Duodenal mucosa (tissue), 2 donors: ENCODE data around the gene GCFC2.

Source experiments
- H3K27ac ChIP-seq: one replicate; pipeline ENCODE4 v1.7.0; 2013; ENCODE audit warnings: low read depth, low read length
- H3K27me3 ChIP-seq, 2 donors: one replicate each; pipeline ENCODE4 v1.7.0; 2013; ENCODE audit warnings: low read length in 2 of 2, control low read depth in 1 of 2; ENCODE audit not compliant: insufficient read depth in 2 of 2, control insufficient read depth in 1 of 2
- H3K36me3 ChIP-seq, 2 donors: one replicate each; pipeline ENCODE4 v1.7.0; 2013; ENCODE audit warnings: low read length in 2 of 2, control low read depth in 1 of 2; ENCODE audit not compliant: insufficient read depth in 2 of 2, control insufficient read depth in 1 of 2
- H3K4me1 ChIP-seq, 2 donors: one replicate each; pipeline ENCODE4 v1.7.0; 2013; ENCODE audit warnings: low read length in 2 of 2, control low read depth in 1 of 2; ENCODE audit not compliant: insufficient read depth in 2 of 2, control insufficient read depth in 1 of 2
- H3K4me3 ChIP-seq, 2 donors: one replicate each; pipeline ENCODE4 v1.7.0; 2013; ENCODE audit warnings: low read length in 2 of 2, low read depth in 1 of 2
- H3K9ac ChIP-seq, 2 donors: one replicate each; pipeline ENCODE4 v1.7.0; 2013; ENCODE audit warnings: low read length in 2 of 2, low read depth in 1 of 2
- H3K9me3 ChIP-seq, 2 donors: one replicate each; pipeline ENCODE4 v1.7.0; 2013; ENCODE audit warnings: low read length in 2 of 2, control low read depth in 1 of 2; ENCODE audit not compliant: control insufficient read depth in 1 of 2

GCFC2 gene

DNA sequence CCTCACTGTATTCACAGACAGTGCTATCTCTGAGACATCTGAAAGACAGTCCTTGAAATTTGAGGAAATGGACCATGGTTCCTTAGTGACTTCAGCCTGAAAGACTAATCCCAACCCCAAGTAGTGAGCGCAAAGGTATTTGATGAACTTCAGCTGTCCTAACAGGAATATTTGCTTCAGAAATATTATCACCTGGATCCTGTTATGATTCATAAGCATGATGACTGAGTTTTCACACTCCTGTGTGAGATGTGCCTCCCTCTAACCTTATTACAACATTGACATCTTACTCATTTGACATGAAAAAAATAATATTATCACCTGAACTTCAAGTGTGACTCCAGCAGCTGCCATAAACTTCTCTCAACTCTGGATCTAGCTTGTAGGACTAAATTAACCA lies 75.8 kb downstream of the GCFC2 start:
- Histone ChIP-seq H3K9ac (no peak overlapping the region), H3K27me3 (no peaks in the 10 kb centered on the region), H3K36me3 (no peaks in the 10 kb centered on the region), H3K4me3 (no peak overlapping the region), H3K9me3 (no peaks in the 10 kb centered on the region), H3K4me1 (no peaks in the 10 kb centered on the region), H3K27ac (no peak overlapping the region)

DNA sequence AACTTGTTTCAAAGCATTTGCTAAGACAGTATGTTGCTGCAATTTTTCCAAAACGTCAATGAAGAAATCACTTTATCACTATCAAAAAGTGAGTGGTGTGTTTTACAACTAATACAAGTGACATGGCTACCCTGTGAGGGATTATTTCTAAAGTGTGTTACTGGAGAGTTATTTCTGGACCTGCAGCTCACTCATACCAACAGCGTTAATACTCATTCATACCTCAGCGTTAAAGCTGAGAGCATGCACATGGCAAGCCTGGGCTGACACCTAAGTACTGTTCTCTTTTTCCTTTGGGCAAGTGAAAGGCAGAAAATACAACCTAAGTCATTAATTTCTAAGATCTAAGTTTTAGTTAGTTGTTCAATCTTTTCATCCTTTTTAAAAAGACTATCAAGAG lies 77.1 kb downstream of the GCFC2 start:
- Histone ChIP-seq H3K4me3 (no peak overlapping the region), H3K27ac (no peak overlapping the region), H3K4me1 (no peaks in the 10 kb centered on the region), H3K36me3 (no peaks in the 10 kb centered on the region), H3K27me3 (no peaks in the 10 kb centered on the region), H3K9ac (no peak overlapping the region), H3K9me3 (no peaks in the 10 kb centered on the region)

GRCh38 chr2:75632813-75633212 lies 77.9 kb downstream of the GCFC2 start:
- no peaks in the 10 kb centered on the region for H3K27me3 ChIP-seq
- H3K27ac ChIP-seq = no peak overlapping the region
- H3K9ac ChIP-seq = no peak overlapping the region
- H3K9me3 ChIP-seq = no peaks in the 10 kb centered on the region
- H3K4me3 ChIP-seq = no peak overlapping the region
- no peaks in the 10 kb centered on the region for H3K36me3 ChIP-seq
- H3K4me1 ChIP-seq = no peaks in the 10 kb centered on the region

GRCh38 chr2:75632091-75632701 lies 78.5 kb downstream of the GCFC2 start:
- no peak overlapping the region for H3K9ac ChIP-seq
- H3K4me1 ChIP-seq = no peaks in the 10 kb centered on the region
- no peaks in the 10 kb centered on the region for H3K36me3 ChIP-seq
- H3K27ac ChIP-seq = no peak overlapping the region
- no peaks in the 10 kb centered on the region for H3K9me3 ChIP-seq
- H3K4me3 ChIP-seq = no peak overlapping the region
- no peaks in the 10 kb centered on the region for H3K27me3 ChIP-seq

- no peaks in the 10 kb centered on the region for H3K4me1 ChIP-seq
- no peak overlapping the region for H3K4me3 ChIP-seq
- no peaks in the 10 kb centered on the region for H3K36me3 ChIP-seq
- H3K9me3 ChIP-seq = no peaks in the 10 kb centered on the region
- H3K9ac ChIP-seq = no peak overlapping the region
- no peak overlapping the region for H3K27ac ChIP-seq
- H3K27me3 ChIP-seq = no peaks in the 10 kb centered on the region
These were observed 82.7 kb downstream of the GCFC2 start for GRCh38 chr2:75627902-75628504.

GRCh38 chr2:75622929-75623328 lies 87.8 kb downstream of the GCFC2 start:
- no peak overlapping the region for H3K9ac ChIP-seq
- no peaks in the 10 kb centered on the region for H3K9me3 ChIP-seq
- no peak overlapping the region for H3K4me3 ChIP-seq
- no peaks in the 10 kb centered on the region for H3K27me3 ChIP-seq
- no peaks in the 10 kb centered on the region for H3K4me1 ChIP-seq
- no peak overlapping the region for H3K27ac ChIP-seq
- no peaks in the 10 kb centered on the region for H3K36me3 ChIP-seq

DNA sequence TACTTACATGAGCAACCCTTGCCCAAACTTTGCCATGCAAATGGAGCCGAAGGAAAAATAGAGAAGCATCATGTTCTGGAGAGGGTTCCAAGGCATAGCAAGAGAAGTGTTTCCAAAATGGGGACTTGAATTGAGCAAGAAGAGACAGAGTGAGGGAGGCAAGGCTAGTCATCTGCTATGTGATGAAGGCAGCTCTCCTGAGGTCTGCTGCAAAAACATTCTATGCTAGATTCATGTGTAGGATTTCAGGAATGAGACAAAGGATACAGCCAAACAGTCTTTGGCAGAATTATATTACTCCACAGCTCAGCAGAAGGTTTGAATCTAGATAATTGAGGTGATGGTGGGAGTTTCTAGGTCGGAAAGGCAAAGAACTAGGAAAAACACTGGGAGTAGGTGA lies 88.2 kb downstream of the GCFC2 start:
- H3K4me1 ChIP-seq = no peaks in the 10 kb centered on the region
- no peak overlapping the region for H3K4me3 ChIP-seq
- H3K9me3 ChIP-seq = no peaks in the 10 kb centered on the region

GRCh38 chr2:75621228-75621627 lies 89.5 kb downstream of the GCFC2 start:
- Histone ChIP-seq H3K4me3 (no peak overlapping the region), H3K27ac (no peak overlapping the region), H3K4me1 (no peaks in the 10 kb centered on the region), H3K9ac (no peak overlapping the region), H3K27me3 (no peaks in the 10 kb centered on the region), H3K36me3 (no peaks in the 10 kb centered on the region), H3K9me3 (no peaks in the 10 kb centered on the region)

More for the DNA sequence above, 88.2 kb downstream of the GCFC2 start:
- H3K36me3 ChIP-seq = no peaks in the 10 kb centered on the region
- no peak overlapping the region for H3K9ac ChIP-seq
- H3K27ac ChIP-seq = no peak overlapping the region
- H3K27me3 ChIP-seq = no peaks in the 10 kb centered on the region

- Histone ChIP-seq H3K27me3 (no peaks in the 10 kb centered on the region), H3K27ac (no peak overlapping the region), H3K9ac (no peak overlapping the region), H3K4me1 (no peaks in the 10 kb centered on the region), H3K4me3 (no peak overlapping the region), H3K9me3 (no peaks in the 10 kb centered on the region), H3K36me3 (no peaks in the 10 kb centered on the region)
These were observed 90.6 kb downstream of the GCFC2 start for GRCh38 chr2:75619956-75620740.

- Histone ChIP-seq H3K9ac (no peak overlapping the region), H3K27ac (no peak overlapping the region), H3K4me1 (no peaks in the 10 kb centered on the region), H3K36me3 (no peaks in the 10 kb centered on the region), H3K4me3 (no peak overlapping the region), H3K9me3 (no peaks in the 10 kb centered on the region), H3K27me3 (no peaks in the 10 kb centered on the region)
These were observed 93.8 kb downstream of the GCFC2 start for GRCh38 chr2:75616933-75617332.
